IMR-90 (cell line): ENCODE measurements around the gene NPFFR1. TPM values are rescaled to one million over a fixed set of nuclear protein-coding genes. Genes with fewer than 3 reads are reported as not detected.

Experiments
- ATAC-seq: fragments of 200-7000 bp; cut with Tn5 transposase; 2 replicates; pipeline ENCODE4 v1.9.1; 2020; ENCODE audit warnings: low read depth, mild to moderate bottlenecking, moderate library complexity
- BruUV-seq: library from RNA; stranded (reverse); fragments of 400-500 nt; replicated peaks from 2 replicates; lab custom pipeline; 2021; lab: Mats Ljungman, UMichigan
- CTCF ChIA-PET: fragments of 300-600 bp; formaldehyde crosslinking; extraction: SDS; loops from one replicate; lab custom pipeline; 2021; ENCODE audit warnings: antibody characterized with exemption; lab: Yijun Ruan, JAX
- POLR2A ChIA-PET: fragments of 300-600 bp; sonication (Branson Sonifier 250); formaldehyde crosslinking; loops from one replicate; lab custom pipeline; 2022; ENCODE audit warnings: antibody characterized with exemption; ENCODE audit not compliant: unreplicated experiment; lab: Charles Lee
- DNase-seq: peaks from one replicate; pipeline ENCODE4 v3.0.0; 2013
- H2AFZ ChIP-seq: replicated peaks from 2 replicates; pipeline ENCODE3; 2013; ENCODE audit warnings: low read length, mild to moderate bottlenecking; ENCODE audit not compliant: poor library complexity
- H2AK5ac ChIP-seq: 2 replicates; pipeline ENCODE4 v1.6.1; 2013; ENCODE audit warnings: low read depth, low read length, inconsistent platforms
- H2AK9ac ChIP-seq: replicated peaks from 2 replicates; pipeline ENCODE3; 2013; ENCODE audit warnings: mild to moderate bottlenecking, low read depth, low read length, moderate library complexity; ENCODE audit not compliant: poor library complexity
- H2BK120ac ChIP-seq: 2 replicates; pipeline ENCODE4 v1.6.1; 2013; ENCODE audit warnings: low read depth, low read length, inconsistent platforms
- H2BK15ac ChIP-seq: 3 replicates; pipeline ENCODE4 v1.6.1; 2013; ENCODE audit warnings: low read depth, low read length, inconsistent platforms
- H2BK20ac ChIP-seq: 2 replicates; pipeline ENCODE4 v1.6.1; 2013; ENCODE audit warnings: low read depth, mild to moderate bottlenecking, inconsistent platforms, low read length, moderate library complexity
- H2BK5ac ChIP-seq: 2 replicates; pipeline ENCODE4 v1.6.1; 2013; ENCODE audit warnings: mild to moderate bottlenecking, low read depth, low read length, inconsistent platforms; ENCODE audit not compliant: poor library complexity, severe bottlenecking
- H3K14ac ChIP-seq: replicated peaks from 2 replicates; pipeline ENCODE4 v1.6.1; 2013; ENCODE audit warnings: low read depth, low read length, inconsistent platforms
- H3K18ac ChIP-seq: 2 replicates; pipeline ENCODE4 v1.6.1; 2013; ENCODE audit warnings: low read depth, low read length, control low read depth
- H3K23ac ChIP-seq: 2 replicates; pipeline ENCODE4 v1.6.1; 2013; ENCODE audit warnings: low read depth, low read length, inconsistent platforms
- H3K27ac ChIP-seq: 2 replicates; pipeline ENCODE4 v1.5.1; 2013; ENCODE audit warnings: mild to moderate bottlenecking, control low read depth, low read length; ENCODE audit not compliant: insufficient read depth
- H3K27me3 ChIP-seq: 2 replicates; pipeline ENCODE4 v1.6.1; 2013; ENCODE audit warnings: low read length; ENCODE audit not compliant: control insufficient read depth, insufficient read depth
- H3K36me3 ChIP-seq: 2 replicates; pipeline ENCODE4 v1.6.1; 2013; ENCODE audit warnings: low read length, mixed read lengths; ENCODE audit not compliant: control insufficient read depth, insufficient read depth
- H3K4ac ChIP-seq: 2 replicates; pipeline ENCODE4 v1.6.1; 2013; ENCODE audit warnings: low read depth, low read length, inconsistent platforms
- H3K4me1 ChIP-seq: 2 replicates; pipeline ENCODE4 v1.6.1; 2013; ENCODE audit warnings: low read length, mixed read lengths; ENCODE audit not compliant: control insufficient read depth, insufficient read depth
- H3K4me2 ChIP-seq: 2 replicates; pipeline ENCODE4 v1.6.1; 2013; ENCODE audit warnings: low read depth, mild to moderate bottlenecking, control low read depth, low read length, moderate library complexity
- H3K4me3 ChIP-seq: 2 replicates; pipeline ENCODE4 v1.5.1; 2013; ENCODE audit warnings: low read depth, mild to moderate bottlenecking, control low read depth, low read length, moderate library complexity; ENCODE audit not compliant: insufficient read depth
- H3K56ac ChIP-seq: 2 replicates; pipeline ENCODE4 v1.6.1; 2013; ENCODE audit warnings: low read length, inconsistent platforms; ENCODE audit not compliant: insufficient read depth; ENCODE audit errors: extremely low read depth
- H3K79me1 ChIP-seq, 2 experiments: 2 replicates each; pipeline ENCODE4 v1.6.1; 2013; ENCODE audit warnings: low read length in 2 of 2, inconsistent platforms in 1 of 2, low read depth in 1 of 2
- H3K9ac ChIP-seq: 2 replicates; pipeline ENCODE4 v1.6.1; 2013; ENCODE audit warnings: low read depth, low read length, control low read depth
- H3K9me1 ChIP-seq: 2 replicates; pipeline ENCODE4 v1.6.1; 2013; ENCODE audit warnings: low read length, inconsistent platforms; ENCODE audit not compliant: insufficient read depth
- H3K9me3 ChIP-seq: 2 replicates; pipeline ENCODE4 v1.6.1; 2013; ENCODE audit warnings: low read length; ENCODE audit not compliant: control insufficient read depth, insufficient read depth
- H4K20me1 ChIP-seq: 2 replicates; pipeline ENCODE4 v1.6.1; 2013; ENCODE audit warnings: low read length, inconsistent platforms; ENCODE audit not compliant: insufficient read depth
- H4K5ac ChIP-seq: 2 replicates; pipeline ENCODE4 v1.6.1; 2013; ENCODE audit warnings: mild to moderate bottlenecking, low read depth, low read length, control low read depth
- H4K8ac ChIP-seq, 2 experiments: 2 replicates each; pipeline ENCODE4 v1.6.1; 2013; ENCODE audit warnings: low read depth in 2 of 2, low read length in 2 of 2, control low read depth in 1 of 2, inconsistent platforms in 1 of 2
- H4K91ac ChIP-seq: 2 replicates; pipeline ENCODE4 v1.6.1; 2013; ENCODE audit warnings: low read depth, low read length, inconsistent platforms; ENCODE audit not compliant: insufficient read depth
- CEBPB ChIP-seq: IDR thresholded peaks from 2 replicates; pipeline ENCODE4 v1.6.1; 2012; ENCODE audit warnings: low read depth, low read length, improper control_type of control experiment
- MAFK ChIP-seq: IDR thresholded peaks from 2 replicates; pipeline ENCODE4 v1.6.1; 2012; ENCODE audit warnings: low read depth, low read length, improper control_type of control experiment
- MXI1 ChIP-seq: IDR thresholded peaks from 2 replicates; pipeline ENCODE4 v1.6.1; 2012; ENCODE audit warnings: low read depth, mild to moderate bottlenecking, low read length, moderate library complexity, borderline replicate concordance
- NFE2L2 ChIP-seq: fragments of 150-350 bp; IDR thresholded peaks from 2 replicates; pipeline ENCODE4 v1.6.1; 2016; ENCODE audit warnings: low read depth, mild to moderate bottlenecking, low read length
- POLR2A ChIP-seq: IDR thresholded peaks from 2 replicates; pipeline ENCODE4 v1.6.1; 2012; ENCODE audit warnings: mild to moderate bottlenecking, low read depth, low read length
- SMC3 ChIP-seq: fragments of 150-350 bp; IDR thresholded peaks from 2 replicates; pipeline ENCODE4 v1.6.1; 2016; ENCODE audit warnings: low read depth, mild to moderate bottlenecking, antibody characterized with exemption, low read length, moderate library complexity
- WGBS, 2 experiments: methylation state at CpG; one replicate each; pipeline versions ENCODE4 v1.1.5 to v1.1.7; 2013; ENCODE audit warnings: missing lambda C conversion rate in 2 of 2; ENCODE audit not compliant: insufficient read length in 1 of 2; ENCODE audit errors: extremely low coverage in 2 of 2; 5-methylcytosine and 5-hydroxymethylcytosine counted together
- dilution Hi-C: fragments of 300-500 bp; cut with HindIII; formaldehyde crosslinking; loops from one replicate; pipeline ENCODE4 v1.14.3; 2018; ENCODE audit warnings: low sequenced_read_pairs; ENCODE audit not compliant: unreplicated experiment
- in situ Hi-C: fragments of 300-500 bp; cut with MboI; formaldehyde crosslinking; loops from 3 replicates; pipeline ENCODE4 v1.14.3; 2019; ENCODE audit warnings: low sequenced_read_pairs, inconsistent platforms, mixed read lengths
- intact Hi-C: fragments of 100-400 bp; cut with micrococcal nuclease; formaldehyde crosslinking; loops from 2 replicates; pipeline ENCODE4 v1.10.0; 2022
- polyA plus RNA-seq, 3 experiments: library from polyadenylated mRNA; depleted of rRNA; stranded (reverse); fragments of >200 nt; gene quantifications; 2 replicates each; pipeline ENCODE4 v1.2.3, GENCODE V29; 2012; ENCODE audit warnings: low replicate concordance in 1 of 3
- total RNA-seq: library from RNA; depleted of rRNA; stranded (reverse); fragments of >200 nt; gene quantifications from 2 replicates; pipeline ENCODE4 v1.2.3, GENCODE V29; 2012

The NPFFR1 gene
- total and polyA plus RNA-seq, 2 of the 4 experiments (the other 2 are of a cell fraction), result not detected

GRCh38 chr10:70280099-70280498 is 3.7 kb downstream of the NPFFR1 start:
- Histone ChIP-seq H4K8ac (no peak overlapping the region), H3K4me1 (no peaks in the 10 kb centered on the region), H3K79me1 (no peaks in the 10 kb centered on the region), H3K18ac (no peak overlapping the region), H3K9me3 (peaks cover 5% of the 10 kb centered on the region), H2BK120ac (no peak overlapping the region), H2BK5ac (no peak overlapping the region), H3K9me1 (no peaks in the 10 kb centered on the region), H2AFZ (no peak overlapping the region), H4K5ac (no peak overlapping the region), H4K20me1 (no peaks in the 10 kb centered on the region), H2AK9ac (no peak overlapping the region), H3K56ac (no peak overlapping the region), H3K4me2 (no peak overlapping the region), H3K4me3 (no peak overlapping the region), H3K23ac (no peak overlapping the region), H2BK15ac (no peak overlapping the region), H3K27me3 (peaks cover 44% of the 10 kb centered on the region), H2BK20ac (no peak overlapping the region), H3K36me3 (no peaks in the 10 kb centered on the region), H3K9ac (no peak overlapping the region), H3K4ac (no peak overlapping the region), H4K91ac (no peak overlapping the region), H3K27ac (no peak overlapping the region), H2AK5ac (no peak overlapping the region), H3K14ac (no peak overlapping the region)
- no TSS peak for BruUV-seq
- TF ChIP-seq SMC3 (no peak), NFE2L2 (no peak), POLR2A (no peak), CEBPB (no peak), MXI1 (no peak), MAFK (no peak)
- 75 to 100% methylated on average over 1 to 2 of the region's 6 CpGs for WGBS, 2 experiments
- intact Hi-C loops (no loop called here), in situ Hi-C loops (no loop called here), dilution Hi-C loops (no loop called here)
- no peak for ATAC-seq
- POLR2A ChIA-PET, result no interaction called here
- no peak for DNase-seq
- CTCF ChIA-PET, result no interaction called here
